Amniotic epithelial cell (primary cell): ENCODE data around the gene SCLT1.
"Not testable (repeated sequence)": the region's sequence is repeated elsewhere in the genome, so short reads cannot be mapped to it uniquely, and the experiment has no call there.

ENCODE experiments used
- DNase-seq: peaks from one replicate; pipeline ENCODE4 v3.0.0-alpha.2; 2010; ENCODE audit warnings: low read depth

Gene SCLT1

GRCh38 chr4:129069537-129069936 lies 23.8 kb downstream of the SCLT1 start:
- not testable (repeated sequence) for DNase-seq

GRCh38 chr4:129064717-129065116 lies 28.6 kb downstream of the SCLT1 start:
- peak; percentile 54 for DNase-seq

- no peak for DNase-seq
Observed at GRCh38 chr4:129063640-129064039, 29.7 kb downstream of the SCLT1 start.

- DNase-seq = no peak
Observed at GRCh38 chr4:129062580-129062979, 30.8 kb downstream of the SCLT1 start.

GRCh38 chr4:129059028-129059427 lies 34.3 kb downstream of the SCLT1 start:
- DNase-seq = no peak

GRCh38 chr4:129046055-129046959 lies 47.0 kb downstream of the SCLT1 start:
- DNase-seq = peak; percentile 13

GRCh38 chr4:129043523-129043922 lies 49.8 kb downstream of the SCLT1 start:
- peak; percentile 37 for DNase-seq

GRCh38 chr4:129040471-129040870 lies 52.9 kb downstream of the SCLT1 start:
- no peak for DNase-seq

- DNase-seq = no peak
Observed at GRCh38 chr4:129037093-129037492, 56.2 kb downstream of the SCLT1 start.

GRCh38 chr4:129014566-129015509 lies 78.5 kb downstream of the SCLT1 start:
- no peak for DNase-seq

GRCh38 chr4:129008096-129008495 lies 85.2 kb downstream of the SCLT1 start:
- no peak for DNase-seq

GRCh38 chr4:128986908-128987307 lies 106.4 kb downstream of the SCLT1 start:
- DNase-seq = no peak

- DNase-seq = no peak
Observed at GRCh38 chr4:128986019-128986418, 107.3 kb downstream of the SCLT1 start.

GRCh38 chr4:128983771-128984485 lies 109.4 kb downstream of the SCLT1 start:
- DNase-seq = no peak

- DNase-seq = no peak
Observed at GRCh38 chr4:128981377-128981776, 112.0 kb downstream of the SCLT1 start.

GRCh38 chr4:128980816-128981326 lies 112.5 kb downstream of the SCLT1 start:
- DNase-seq = no peak

- DNase-seq = peak; percentile 87
Observed at GRCh38 chr4:128979934-128980333, 113.4 kb downstream of the SCLT1 start.

GRCh38 chr4:128978985-128979384 lies 114.4 kb downstream of the SCLT1 start:
- no peak for DNase-seq

GRCh38 chr4:128974136-128974581 lies 119.2 kb downstream of the SCLT1 start:
- DNase-seq = peak; percentile 69

- DNase-seq = no peak
Observed at GRCh38 chr4:128973384-128973783, 120.0 kb downstream of the SCLT1 start.

GRCh38 chr4:128961405-128961804 lies 131.9 kb downstream of the SCLT1 start:
- no peak for DNase-seq

GRCh38 chr4:128958194-128958593 lies 135.1 kb downstream of the SCLT1 start:
- DNase-seq = no peak
